AG10803 (cell line): ENCODE data around the gene SH3PXD2A.

Source experiments
- DNase-seq: peaks from one replicate; pipeline ENCODE4 v3.0.0; 2010; ENCODE audit warnings: low read depth
- H3K4me3 ChIP-seq: 2 replicates; pipeline ENCODE4 v1.5.1; 2011; ENCODE audit warnings: mild to moderate bottlenecking, low read length, control low read depth
- TF ChIP-seq, protein P1 (sequence below): conservative IDR thresholded peaks from 2 replicates; pipeline ENCODE4 v1.5.1; 2011; ENCODE audit warnings: mild to moderate bottlenecking, low read length, control low read depth, inconsistent platforms

The SH3PXD2A gene

DNA sequence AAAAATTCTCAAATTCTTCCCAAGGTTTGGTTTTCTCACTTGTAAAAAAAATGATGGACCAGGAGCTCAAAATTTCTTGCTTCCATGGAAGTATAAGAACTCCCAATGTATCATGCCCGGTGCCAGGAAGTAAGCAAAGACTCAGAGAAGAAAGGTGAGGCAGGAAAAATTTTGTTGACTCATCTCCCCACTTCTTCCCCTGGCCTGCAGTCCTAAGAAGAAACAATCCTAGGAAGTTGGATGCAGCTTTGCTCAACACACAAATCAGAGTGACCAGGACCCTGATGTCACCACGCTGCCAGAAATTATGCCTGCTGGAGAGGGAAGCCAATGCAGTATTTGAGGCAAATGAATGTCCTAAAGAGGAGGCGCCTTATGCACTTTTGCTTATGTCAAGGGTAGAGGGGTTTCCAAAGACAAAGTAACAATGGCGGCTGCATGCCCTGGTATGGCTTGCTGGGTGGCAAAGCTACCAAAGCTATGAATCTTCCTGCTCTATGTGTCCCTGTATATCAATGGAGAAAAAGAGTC lies 198.2 kb downstream of the SH3PXD2A start:
- TF ChIP-seq, protein P1, sequence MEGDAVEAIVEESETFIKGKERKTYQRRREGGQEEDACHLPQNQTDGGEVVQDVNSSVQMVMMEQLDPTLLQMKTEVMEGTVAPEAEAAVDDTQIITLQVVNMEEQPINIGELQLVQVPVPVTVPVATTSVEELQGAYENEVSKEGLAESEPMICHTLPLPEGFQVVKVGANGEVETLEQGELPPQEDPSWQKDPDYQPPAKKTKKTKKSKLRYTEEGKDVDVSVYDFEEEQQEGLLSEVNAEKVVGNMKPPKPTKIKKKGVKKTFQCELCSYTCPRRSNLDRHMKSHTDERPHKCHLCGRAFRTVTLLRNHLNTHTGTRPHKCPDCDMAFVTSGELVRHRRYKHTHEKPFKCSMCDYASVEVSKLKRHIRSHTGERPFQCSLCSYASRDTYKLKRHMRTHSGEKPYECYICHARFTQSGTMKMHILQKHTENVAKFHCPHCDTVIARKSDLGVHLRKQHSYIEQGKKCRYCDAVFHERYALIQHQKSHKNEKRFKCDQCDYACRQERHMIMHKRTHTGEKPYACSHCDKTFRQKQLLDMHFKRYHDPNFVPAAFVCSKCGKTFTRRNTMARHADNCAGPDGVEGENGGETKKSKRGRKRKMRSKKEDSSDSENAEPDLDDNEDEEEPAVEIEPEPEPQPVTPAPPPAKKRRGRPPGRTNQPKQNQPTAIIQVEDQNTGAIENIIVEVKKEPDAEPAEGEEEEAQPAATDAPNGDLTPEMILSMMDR: no peak
- no peak for DNase-seq
- H3K4me3 ChIP-seq: no peak overlapping the region

DNA sequence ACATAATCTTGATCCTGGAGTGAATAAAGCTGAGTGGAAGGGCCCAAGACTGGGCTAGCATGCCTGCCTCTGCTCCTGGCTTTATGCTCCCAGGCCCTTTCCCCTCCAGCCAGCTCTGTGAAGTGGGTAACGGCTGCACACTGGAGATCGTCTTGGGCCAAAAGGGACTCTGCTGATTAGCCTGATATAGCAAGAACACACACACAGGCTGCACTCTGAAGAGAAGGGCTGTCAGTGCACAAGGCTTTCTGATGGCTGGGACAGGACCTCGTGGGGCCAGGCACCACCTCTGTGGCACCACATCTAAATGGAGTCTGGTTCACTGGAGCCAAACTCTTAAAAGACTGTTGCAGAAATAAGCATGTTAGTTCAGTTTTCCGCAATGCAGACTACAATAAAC lies 200.5 kb downstream of the SH3PXD2A start:
- no peak for DNase-seq
- TF ChIP-seq, protein P1: no peak
- no peak overlapping the region for H3K4me3 ChIP-seq

DNA sequence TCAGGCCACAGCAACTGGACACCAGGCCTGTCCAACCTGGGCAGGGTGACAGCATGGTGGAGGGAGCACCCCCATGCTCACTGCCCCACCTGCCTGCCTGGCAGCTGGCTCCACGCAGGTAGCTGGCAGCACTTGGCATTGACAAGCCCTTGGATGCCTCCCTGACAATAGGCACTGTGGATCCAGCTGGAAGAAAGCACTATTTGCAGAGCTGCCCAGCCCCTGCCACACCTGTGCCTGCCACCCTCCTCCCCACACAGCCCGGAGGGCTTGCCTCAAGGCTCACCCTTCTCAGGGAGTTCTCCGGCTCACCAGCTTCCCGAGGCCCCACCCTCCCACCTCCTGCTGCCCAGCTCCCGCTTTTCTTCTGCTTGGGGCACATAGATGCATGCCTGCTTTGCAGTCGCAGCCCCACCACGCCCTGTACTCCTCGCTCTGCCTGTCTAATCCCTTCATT lies 201.8 kb downstream of the SH3PXD2A start:
- no peak overlapping the region for H3K4me3 ChIP-seq
- no peak for DNase-seq
- TF ChIP-seq, protein P1: no peak

DNA sequence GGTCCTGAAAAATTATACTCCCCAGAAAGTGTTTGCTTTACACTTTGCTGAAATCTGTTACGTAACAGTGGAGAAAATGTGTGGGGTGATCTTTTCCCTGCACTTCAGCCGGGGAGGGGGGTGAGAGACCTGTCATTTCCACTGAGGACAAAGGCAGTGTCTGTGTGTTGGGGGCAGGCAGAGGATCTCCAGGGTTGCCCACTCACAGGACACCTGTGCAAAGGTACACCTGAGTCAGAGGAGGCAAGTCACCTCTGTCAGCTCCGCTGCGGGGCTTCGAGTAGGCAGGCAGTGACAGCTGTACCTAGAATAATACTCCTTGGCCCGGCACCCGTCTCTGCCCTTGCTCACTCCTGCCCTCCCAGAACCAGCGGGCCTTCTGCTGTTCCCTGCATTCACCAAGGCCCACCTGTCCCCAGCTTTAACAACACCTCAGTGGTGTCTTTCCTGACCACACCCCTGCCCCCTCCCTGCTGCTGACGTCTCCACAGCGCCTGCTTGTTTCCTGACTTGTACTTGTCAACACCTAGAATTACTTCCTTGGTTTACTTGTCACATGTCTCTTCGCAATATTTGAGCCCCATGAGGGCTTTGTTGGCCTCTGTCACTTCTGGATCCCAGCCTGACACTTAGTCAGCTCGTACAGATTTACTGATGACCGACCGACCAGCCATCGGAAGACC lies 202.6 kb downstream of the SH3PXD2A start:
- DNase-seq: peak; percentile 32
- TF ChIP-seq, protein P1: no peak

DNA sequence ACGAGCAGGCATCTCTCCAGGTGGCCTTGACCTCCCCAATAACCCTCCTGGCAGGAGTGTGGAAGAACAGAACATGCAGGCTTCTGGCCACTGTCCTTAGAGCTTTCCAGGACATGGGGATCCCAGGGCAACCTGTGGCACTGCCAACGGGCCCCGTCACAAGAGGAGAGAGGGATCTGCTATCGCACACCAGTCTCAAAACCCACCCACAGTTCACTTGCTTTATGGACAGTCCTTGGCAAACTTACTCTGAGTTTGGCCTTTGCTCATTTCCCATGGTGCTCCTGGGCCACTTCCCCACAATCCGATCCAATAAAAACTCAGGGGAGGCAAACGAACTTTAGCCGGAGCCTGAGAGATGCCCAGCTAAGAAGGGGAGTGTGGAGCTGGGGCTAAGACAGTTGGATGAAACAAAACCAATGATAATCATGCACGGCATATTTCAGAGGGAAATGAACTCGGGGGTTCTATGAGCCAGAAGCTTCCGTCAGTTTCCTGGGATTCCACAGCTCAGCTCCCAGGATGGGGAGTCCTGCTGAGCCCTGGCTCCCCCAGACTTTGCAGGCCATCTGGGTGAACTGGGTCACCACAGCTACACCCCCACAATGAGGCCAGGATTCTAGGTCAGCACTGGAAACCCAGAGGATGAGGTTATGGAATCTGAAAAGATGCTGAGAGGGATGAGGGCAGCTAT lies 203.4 kb downstream of the SH3PXD2A start:
- no peak for DNase-seq

More for the DNA sequence above, 202.6 kb downstream of the SH3PXD2A start:
- no peak overlapping the region for H3K4me3 ChIP-seq

DNA sequence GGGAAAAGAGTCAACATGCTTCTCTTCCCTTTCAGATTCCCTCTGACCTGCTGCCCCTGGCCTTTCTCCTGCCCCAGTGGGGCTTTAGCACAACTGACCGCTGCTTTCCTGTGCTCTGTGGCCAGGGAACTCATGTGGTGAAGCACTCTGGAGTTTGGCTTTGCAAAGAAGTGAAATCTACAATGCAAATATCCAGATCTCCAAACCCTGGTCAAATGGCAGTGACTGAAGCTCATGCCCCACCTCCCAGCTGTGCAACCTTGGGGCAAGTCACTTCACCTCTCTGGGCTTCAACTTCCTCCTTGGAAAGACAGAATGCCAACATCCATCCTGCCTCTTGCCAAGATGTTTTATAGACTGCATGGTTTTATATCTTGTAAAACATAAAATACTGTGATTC lies 204.0 kb downstream of the SH3PXD2A start:
- TF ChIP-seq, protein P1: no peak
- no peak for DNase-seq
- H3K4me3 ChIP-seq: no peak overlapping the region

More for the DNA sequence above, 203.4 kb downstream of the SH3PXD2A start:
- no peak overlapping the region for H3K4me3 ChIP-seq
- TF ChIP-seq, protein P1: no peak
